ENCODE measurements around the gene FGF22. TPM values are rescaled to one million over a fixed set of nuclear protein-coding genes. Genes with fewer than 3 reads are reported as not detected.

FGF22 gene
- total RNA-seq, 1 experiment from 2014 or later = not detected

DNA sequence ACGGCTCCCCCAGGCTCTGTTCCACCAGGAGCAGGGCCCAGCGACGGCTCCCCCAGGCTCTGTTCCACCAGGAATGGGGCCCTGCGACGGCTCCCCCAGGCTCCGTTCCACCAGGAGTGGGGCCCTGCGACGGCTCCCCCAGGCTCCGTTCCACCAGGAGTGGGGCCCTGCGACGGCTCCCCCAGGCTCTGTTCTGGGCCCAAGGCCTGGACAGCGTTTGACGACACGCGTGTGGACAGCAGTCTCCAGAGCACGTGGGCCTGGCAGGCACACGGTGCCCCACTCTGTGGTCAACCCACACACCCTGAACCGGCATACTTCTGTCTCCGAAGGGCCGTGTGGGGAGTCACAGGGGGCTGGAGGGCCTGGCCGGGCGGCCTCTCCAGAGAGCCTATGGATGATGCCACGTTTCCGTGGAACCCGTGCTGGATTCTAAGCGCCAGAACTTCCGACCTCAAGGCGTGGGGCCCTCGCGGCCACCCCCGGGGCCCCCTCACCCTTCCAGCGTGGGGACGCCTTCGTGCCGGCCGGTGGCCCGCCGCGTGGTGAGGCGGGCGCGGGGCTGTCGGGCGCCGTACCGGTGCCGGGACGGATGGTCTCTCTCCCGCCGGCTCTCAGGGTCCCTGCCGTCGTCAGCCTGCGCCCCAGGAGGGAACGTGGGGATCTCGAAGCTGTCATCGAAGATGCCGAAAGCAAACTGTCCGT is 11.6 kb downstream of the FGF22 start:
- no peaks in the 10 kb centered on the region for H3K9me3 Mint-ChIP-seq (ENCODE audit: unreplicated experiment)
- H3K27ac Mint-ChIP-seq (ENCODE audit: low read depth, unreplicated experiment) = no peak overlapping the region
- ChIA-PET POLR2A (no interaction called here), CTCF (no interaction called here)
- H3K4me3 Mint-ChIP-seq (ENCODE audit: unreplicated experiment) = no peak overlapping the region
- DNase-seq (ENCODE audit: unreplicated experiment) = no peak
- intact Hi-C loops (cut with micrococcal nuclease) = no loop called here
- no peaks in the 10 kb centered on the region for H3K27me3 Mint-ChIP-seq (ENCODE audit: insufficient read depth, unreplicated experiment)
- no peaks in the 10 kb centered on the region for H3K4me1 Mint-ChIP-seq (ENCODE audit: insufficient read depth, unreplicated experiment)
- no TSS peak for BruUV-seq (replicated peaks)
- TF ChIP-seq, protein P1, sequence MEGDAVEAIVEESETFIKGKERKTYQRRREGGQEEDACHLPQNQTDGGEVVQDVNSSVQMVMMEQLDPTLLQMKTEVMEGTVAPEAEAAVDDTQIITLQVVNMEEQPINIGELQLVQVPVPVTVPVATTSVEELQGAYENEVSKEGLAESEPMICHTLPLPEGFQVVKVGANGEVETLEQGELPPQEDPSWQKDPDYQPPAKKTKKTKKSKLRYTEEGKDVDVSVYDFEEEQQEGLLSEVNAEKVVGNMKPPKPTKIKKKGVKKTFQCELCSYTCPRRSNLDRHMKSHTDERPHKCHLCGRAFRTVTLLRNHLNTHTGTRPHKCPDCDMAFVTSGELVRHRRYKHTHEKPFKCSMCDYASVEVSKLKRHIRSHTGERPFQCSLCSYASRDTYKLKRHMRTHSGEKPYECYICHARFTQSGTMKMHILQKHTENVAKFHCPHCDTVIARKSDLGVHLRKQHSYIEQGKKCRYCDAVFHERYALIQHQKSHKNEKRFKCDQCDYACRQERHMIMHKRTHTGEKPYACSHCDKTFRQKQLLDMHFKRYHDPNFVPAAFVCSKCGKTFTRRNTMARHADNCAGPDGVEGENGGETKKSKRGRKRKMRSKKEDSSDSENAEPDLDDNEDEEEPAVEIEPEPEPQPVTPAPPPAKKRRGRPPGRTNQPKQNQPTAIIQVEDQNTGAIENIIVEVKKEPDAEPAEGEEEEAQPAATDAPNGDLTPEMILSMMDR (IDR thresholded peaks at IDR 0.05; ENCODE audit: unreplicated experiment) = no peak
- peaks cover 58% of the 10 kb centered on the region for H3K36me3 Mint-ChIP-seq (ENCODE audit: insufficient read depth, unreplicated experiment)

DNA sequence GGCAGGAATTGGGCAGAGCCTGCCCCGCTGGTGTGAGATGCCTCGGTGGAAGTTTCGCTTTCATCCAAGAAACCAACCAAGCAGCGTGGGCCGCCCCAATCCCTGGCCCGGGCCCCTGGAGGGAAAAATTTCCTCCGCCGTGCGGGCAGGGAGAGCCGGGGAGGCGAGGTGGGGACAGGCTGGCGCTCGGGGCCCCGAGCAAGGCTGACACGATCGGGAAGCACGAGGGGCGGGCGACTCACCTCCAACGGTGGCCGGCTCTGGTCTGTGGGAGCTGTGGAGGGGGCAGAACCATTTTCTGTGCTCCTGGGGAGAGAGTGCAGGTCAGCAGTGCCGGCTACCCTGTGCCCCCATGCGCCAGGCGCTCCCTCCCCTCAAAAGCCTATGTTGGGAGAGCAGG is 12.3 kb downstream of the FGF22 start:
- H3K9me3 Mint-ChIP-seq (ENCODE audit: unreplicated experiment) = no peaks in the 10 kb centered on the region
- no peaks in the 10 kb centered on the region for H3K4me1 Mint-ChIP-seq (ENCODE audit: insufficient read depth, unreplicated experiment)
- CTCF ChIA-PET = no interaction called here
- no peak overlapping the region for H3K4me3 Mint-ChIP-seq (ENCODE audit: unreplicated experiment)
- H3K27ac Mint-ChIP-seq (ENCODE audit: low read depth, unreplicated experiment) = no peak overlapping the region
- peaks cover 58% of the 10 kb centered on the region for H3K36me3 Mint-ChIP-seq (ENCODE audit: insufficient read depth, unreplicated experiment)
- DNase-seq (ENCODE audit: unreplicated experiment) = no peak
- H3K27me3 Mint-ChIP-seq (ENCODE audit: insufficient read depth, unreplicated experiment) = no peaks in the 10 kb centered on the region
- TF ChIP-seq, protein P1 (IDR thresholded peaks at IDR 0.05; ENCODE audit: unreplicated experiment) = no peak
- POLR2A ChIA-PET = no interaction called here
- intact Hi-C loops (cut with micrococcal nuclease) = no loop called here
- no TSS peak for BruUV-seq (replicated peaks)

DNA sequence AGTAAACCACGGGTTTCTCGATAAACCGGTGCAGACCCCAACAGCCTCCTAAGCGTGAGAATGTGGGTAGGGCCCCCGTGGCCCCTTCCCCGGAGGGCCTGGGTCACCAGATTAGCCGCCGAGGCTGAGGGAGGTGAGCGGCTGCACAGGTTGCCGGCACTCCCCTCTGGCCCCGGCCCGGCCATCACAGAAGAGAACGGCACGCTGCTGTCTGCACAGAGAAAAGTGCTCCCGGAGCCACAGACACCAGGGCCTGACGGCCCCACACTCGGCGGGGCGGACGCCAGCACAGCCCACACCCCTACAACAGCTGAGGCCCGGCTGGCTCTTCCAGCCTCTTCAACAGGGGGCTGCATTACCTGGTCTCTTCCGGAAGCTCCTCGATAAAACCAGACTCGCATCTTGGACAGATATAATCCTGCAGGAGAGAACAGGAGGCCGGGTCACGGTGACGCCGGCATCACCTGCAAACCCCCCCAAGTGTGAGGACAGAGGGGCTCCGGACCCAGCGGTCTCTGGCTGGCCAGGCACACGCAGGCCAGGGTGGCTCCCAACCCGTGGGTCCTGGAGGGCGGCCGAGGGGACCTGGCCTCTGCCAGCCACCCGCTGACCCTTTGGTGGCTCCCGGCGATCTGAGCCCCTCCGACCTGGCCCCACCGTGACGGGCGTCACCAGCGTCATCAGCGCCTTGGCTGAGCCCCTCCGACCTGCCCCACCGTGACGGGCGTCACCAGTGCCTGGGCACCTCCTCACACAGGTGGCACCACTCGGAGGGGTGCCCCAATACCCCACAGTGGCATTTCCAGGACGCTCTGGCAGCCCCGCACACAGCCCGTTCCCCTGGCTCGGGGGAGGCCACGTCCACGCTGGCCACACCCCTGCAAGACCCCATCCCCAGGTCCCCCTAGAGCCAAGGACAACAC is 13.0 kb downstream of the FGF22 start:
- POLR2A ChIA-PET = no interaction called here
- Mint-ChIP-seq H3K9me3 (ENCODE audit: unreplicated experiment) (no peaks in the 10 kb centered on the region), H3K27ac (ENCODE audit: low read depth, unreplicated experiment) (no peak overlapping the region), H3K36me3 (ENCODE audit: insufficient read depth, unreplicated experiment) (peaks cover 52% of the 10 kb centered on the region), H3K4me1 (ENCODE audit: insufficient read depth, unreplicated experiment) (no peaks in the 10 kb centered on the region), H3K27me3 (ENCODE audit: insufficient read depth, unreplicated experiment) (no peaks in the 10 kb centered on the region), H3K4me3 (ENCODE audit: unreplicated experiment) (no peak overlapping the region)
- intact Hi-C loops (cut with micrococcal nuclease) = no loop called here
- BruUV-seq (replicated peaks) = no TSS peak
- CTCF ChIA-PET = interaction anchor here (0.6 kb wide), 1 partner anchor 119 kb away, joined by 3 read pairs; no protein-coding TSS in a partner anchor
- TF ChIP-seq, protein P1 (IDR thresholded peaks at IDR 0.05; ENCODE audit: unreplicated experiment) = no peak
- DNase-seq (ENCODE audit: unreplicated experiment) = no peak

DNA sequence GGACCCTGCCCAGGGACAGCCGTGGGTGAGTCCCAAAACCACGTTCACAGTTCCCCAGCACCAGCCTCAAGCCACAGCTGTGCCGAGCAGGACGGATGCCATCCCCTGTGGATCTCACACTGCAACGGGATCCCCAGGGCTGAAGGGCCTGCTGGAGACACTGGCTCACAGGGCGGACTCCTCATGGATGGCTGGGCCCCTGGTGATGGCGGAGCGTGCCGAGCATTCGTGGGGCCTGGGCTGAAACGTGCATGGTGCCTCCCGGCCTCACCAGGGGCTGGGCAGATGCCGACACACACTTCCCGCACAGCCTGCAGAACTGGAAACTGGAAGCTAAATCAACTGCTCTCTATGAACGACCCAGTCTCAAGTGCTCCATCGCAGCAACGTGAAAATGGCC is 13.7 kb downstream of the FGF22 start:
- POLR2A ChIA-PET = no interaction called here
- no peak for DNase-seq (ENCODE audit: unreplicated experiment)
- intact Hi-C loops (cut with micrococcal nuclease) = no loop called here
- CTCF ChIA-PET = interaction anchor here (0.6 kb wide), 1 partner anchor 120 kb away, joined by 3 read pairs; no protein-coding TSS in a partner anchor
- BruUV-seq (replicated peaks) = no TSS peak
- Mint-ChIP-seq H3K4me1 (ENCODE audit: insufficient read depth, unreplicated experiment) (no peaks in the 10 kb centered on the region), H3K4me3 (ENCODE audit: unreplicated experiment) (no peak overlapping the region), H3K36me3 (ENCODE audit: insufficient read depth, unreplicated experiment) (peaks cover 45% of the 10 kb centered on the region), H3K9me3 (ENCODE audit: unreplicated experiment) (no peaks in the 10 kb centered on the region), H3K27ac (ENCODE audit: low read depth, unreplicated experiment) (no peak overlapping the region), H3K27me3 (ENCODE audit: insufficient read depth, unreplicated experiment) (no peaks in the 10 kb centered on the region)
- TF ChIP-seq, protein P1 (IDR thresholded peaks at IDR 0.05; ENCODE audit: unreplicated experiment) = no peak

All from MCF 10A (cell line).